RKO (cell line): ENCODE results near the gene DYNLRB1.
A peak's percentile ranks its signal among the peaks of the same experiment; 100 is the strongest.
"Not testable (repeated sequence)": the region's sequence is repeated elsewhere in the genome, so short reads cannot be mapped to it uniquely, and the experiment has no call there.

ENCODE experiments used
- DNase-seq: peaks from one replicate; pipeline ENCODE4 v3.0.0-alpha.2; 2016; ENCODE audit warnings: low spot score

The DYNLRB1 gene

DNA sequence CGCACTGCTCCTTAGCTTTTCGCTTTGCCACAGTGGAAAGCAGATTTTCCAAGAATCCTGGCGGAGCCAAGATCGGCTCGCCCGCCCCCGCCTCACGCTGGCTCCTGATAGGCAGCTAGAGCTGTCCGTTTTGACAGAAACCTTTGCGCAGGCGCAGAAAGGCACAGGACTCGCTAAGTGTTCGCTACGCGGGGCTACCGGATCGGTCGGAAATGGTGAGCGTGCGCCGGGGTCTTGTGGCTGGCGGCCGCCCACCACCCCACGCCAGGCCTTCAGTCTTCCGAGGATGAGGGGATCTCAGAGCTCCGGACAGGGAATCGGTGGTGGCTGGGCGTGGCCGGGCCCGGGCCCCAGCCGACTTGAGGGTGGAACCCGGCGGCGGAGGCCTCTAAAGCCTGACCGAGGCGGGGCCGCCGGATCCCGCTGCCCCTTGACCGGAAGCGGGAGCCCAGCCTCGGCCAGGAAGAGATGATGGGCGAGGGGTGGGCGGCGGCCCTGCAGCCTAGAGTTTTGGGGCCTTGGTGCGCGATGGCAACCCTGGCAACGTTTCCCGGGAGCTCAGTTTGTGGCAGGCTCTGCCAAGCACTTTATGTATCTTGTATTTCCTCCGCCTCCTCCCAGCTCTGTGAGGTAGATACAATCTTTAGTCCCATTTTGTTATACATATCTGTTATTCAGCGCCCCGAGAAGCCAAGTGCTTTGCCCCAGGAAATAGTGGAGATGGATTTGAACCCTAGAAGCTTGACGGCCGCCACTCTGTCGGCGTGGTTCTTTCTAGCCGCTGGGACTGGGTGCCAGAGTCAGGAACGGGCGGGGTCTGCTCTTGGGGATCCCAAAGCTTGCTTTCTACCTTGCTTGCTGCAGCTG is at the start of gene DYNLRB1:
Gene DYNLRB1 (plus strand): TSS at position 176 of the 867 bp plus-strand sequence. CDS start 37 bp downstream, at position 213.
- peak; percentile 99 for DNase-seq

DNA sequence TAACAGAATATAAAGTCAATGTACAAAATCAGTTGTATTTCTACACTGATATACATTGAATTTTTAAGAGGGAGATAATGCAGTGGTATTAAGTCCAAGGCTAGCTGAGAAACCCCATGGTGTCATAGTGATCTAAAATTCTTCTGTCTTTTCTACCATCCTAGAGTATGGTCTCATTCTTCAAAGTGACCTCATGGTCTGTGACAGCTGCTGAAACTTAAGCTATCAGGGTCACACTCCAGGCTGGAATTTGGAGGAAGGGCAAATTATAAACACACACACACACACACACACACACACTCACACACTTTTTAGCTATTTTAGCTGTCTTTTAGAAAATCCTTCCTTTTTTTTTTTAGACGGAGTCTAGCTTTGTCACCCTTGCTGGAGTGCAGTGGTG is 47.3 kb upstream of the DYNLRB1 start:
- DNase-seq = no peak

DNA sequence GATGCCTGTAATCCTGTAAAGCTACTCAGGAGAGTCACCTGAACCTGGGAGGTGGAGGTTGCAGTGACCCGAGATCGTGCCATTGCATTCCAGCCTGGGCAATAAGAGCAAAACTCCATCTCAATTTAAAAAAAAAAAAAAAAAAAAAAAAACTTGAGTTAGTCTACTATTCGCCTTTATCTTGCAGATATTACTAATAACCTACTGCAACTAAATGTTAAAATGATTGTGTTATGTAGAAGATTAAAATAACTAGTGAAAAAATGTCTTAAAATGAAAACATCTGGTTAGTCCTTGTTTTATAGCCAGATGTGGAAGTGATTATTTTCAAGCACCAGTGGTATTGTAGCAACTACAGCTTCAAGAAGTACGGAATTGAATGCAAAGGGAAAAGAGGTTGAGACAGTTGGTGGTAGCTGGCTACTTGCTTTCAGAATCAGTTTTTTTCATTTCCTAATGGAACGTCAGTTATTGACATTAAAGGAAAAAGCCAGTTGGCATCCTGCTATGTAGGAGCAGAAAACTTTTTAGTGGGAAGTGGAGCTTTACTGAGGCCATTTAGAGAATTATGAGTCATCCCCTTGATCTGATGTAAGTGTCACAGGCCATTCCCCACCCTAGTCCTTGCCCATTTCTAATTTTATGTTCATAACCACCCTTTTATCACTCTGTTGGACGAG is 43.8 kb upstream of the DYNLRB1 start:
- DNase-seq = peak; percentile 23

DNA sequence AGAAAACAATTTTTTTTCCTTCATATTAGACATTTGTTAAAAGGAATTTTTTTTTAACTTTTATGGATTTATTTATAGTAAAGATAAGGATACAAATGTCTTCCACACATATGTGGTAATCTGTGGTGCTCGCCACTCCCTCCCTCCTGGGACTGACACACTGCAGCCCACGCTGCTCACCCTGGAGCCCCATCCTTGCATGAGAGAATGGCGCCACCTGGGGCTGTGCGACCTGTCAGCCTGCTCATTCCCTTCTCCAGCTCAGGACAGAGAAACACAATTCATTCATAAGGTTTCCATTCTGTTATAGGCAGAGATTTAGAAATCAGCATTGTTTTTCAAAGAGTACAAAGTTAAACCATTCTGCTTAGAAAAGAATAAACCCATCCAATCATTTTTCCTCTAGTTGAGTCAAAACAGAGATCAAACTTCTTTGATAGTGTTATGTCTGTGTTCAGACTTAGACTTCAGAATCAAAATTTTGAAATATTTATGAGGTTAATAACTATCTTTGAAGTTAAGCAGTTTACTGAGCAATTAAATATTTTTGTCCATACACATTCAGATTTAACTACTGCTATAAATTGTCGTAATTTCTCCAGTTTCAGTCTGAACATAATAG is 42.8 kb upstream of the DYNLRB1 start:
- no peak for DNase-seq

DNA sequence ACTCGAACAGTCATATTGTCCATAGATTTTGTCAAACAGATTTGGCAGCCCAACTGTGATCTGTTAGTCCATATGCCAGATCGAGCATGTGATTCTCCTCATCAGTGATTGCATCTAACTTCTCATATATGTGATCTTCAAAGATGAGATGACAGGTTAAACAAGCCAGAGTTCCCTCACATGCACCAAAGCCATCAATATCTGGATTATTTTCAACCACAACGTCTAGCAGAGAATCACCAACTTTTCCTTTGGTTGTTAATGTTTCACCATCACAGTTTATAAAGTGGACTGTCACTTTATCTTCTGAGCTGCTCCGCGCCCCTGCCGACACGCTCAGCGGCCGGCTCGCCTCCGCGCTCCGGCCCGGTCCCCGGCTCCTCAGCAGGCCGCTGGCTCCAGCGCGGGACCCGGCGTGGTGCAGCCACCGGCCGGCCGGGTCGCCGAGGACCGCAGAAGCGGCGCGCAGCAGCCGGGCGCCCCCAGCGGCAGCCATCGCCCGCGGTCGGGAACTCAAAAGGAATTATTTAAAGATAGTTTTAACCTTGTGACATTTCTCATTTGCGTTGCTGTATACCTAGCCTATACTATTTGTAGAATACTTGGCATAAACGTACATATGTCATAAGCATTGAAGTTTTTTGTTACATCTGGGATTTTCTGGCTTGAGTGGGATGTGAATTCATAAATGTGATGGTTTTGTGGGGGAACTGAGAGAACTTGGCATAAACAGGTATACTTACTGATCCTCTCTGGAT is 40.1 kb upstream of the DYNLRB1 start:
- DNase-seq = no peak

DNA sequence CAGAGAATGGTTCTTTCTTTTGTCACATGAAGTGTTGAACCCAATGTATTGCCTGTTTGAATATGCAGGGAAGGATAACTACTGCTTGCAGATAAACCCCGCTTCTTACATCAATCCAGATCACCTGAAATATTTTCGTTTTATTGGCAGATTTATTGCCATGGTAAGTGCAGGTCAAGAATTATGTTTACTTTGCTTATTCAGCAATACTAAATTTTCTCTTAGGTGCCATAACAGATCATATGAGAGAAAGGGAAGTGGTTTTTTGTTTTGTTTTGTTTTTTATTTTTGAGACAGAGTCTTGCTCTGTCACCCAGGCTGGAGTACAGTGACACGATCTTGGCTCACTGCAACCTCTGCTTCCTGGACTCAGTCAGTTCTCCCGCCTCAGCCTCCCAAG is 36.6 kb upstream of the DYNLRB1 start:
- DNase-seq = no peak

DNA sequence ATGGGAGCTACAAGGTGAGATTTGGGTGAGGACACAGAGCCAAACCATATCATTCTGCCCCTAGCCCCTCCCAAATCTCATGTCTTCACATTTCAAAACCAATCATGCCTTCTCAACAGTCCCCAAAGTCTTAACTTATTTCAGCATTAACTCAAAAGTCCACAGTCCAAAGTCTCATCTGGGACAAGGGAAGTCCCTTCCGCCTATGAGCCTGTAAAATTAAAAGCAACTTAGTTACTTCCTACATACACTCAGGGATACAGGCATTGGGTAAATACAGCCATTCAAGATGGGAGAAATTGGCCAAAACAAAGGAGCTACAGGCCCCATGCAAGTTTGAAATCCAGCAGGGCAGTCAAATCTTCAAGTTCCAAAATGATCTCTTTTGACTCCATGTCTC is 34.1 kb upstream of the DYNLRB1 start:
- not testable (repeated sequence) for DNase-seq

DNA sequence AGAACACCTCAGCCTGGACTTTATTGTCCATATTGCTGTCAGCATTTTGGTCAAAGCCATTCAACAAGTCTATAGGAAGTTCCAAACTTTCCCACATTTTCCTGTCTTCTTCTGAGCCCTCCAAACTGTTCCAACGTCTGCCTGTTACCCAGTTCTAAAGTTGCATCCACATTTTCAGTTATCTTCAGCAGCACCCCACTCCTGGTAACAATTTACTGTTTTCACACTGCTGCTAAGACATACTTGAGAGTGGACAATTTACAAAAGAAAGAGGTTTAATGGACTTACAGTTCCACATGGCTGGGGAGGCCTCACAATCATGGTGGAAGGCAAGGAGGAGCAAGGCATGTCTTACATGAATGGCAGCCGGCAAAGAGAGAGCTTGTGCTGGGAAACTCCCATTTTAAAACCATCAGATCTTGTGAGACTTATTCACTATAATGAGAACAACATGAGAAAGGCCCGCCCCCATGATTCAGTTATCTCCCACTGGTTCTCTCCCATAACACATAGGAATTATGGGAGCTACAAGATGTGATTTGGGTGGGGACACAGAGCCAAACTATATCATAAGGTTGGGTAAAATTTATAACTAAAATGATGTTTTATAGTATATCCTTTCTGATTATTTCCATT is 32.5 kb upstream of the DYNLRB1 start:
- DNase-seq = not testable (repeated sequence)

DNA sequence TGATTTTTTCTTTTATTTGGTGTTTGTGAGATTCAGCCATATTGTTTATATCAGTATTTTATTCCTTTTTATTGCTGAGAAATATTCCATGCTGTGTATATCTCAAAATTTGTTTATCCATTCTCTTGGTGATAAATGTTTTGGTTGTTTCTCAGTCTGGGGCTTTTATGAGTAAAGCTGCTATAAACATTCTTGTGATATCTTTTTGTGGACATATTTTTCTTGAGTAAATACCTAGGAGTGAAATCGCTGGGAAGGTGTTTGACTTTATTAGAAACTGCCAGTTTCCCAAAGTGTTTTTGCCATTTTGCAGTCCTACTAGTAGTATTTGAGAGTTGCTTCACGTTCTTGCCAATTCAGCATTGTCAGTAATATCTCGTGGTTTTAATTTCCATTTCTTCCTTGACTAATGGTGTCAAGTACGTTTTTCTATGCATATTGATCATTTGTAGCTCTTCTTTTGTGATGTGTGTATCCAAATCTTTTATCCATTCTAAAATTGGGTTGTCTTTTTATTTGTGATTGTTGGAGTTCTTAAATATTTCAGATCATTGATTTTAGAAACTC is 31.1 kb upstream of the DYNLRB1 start:
- no peak for DNase-seq

DNA sequence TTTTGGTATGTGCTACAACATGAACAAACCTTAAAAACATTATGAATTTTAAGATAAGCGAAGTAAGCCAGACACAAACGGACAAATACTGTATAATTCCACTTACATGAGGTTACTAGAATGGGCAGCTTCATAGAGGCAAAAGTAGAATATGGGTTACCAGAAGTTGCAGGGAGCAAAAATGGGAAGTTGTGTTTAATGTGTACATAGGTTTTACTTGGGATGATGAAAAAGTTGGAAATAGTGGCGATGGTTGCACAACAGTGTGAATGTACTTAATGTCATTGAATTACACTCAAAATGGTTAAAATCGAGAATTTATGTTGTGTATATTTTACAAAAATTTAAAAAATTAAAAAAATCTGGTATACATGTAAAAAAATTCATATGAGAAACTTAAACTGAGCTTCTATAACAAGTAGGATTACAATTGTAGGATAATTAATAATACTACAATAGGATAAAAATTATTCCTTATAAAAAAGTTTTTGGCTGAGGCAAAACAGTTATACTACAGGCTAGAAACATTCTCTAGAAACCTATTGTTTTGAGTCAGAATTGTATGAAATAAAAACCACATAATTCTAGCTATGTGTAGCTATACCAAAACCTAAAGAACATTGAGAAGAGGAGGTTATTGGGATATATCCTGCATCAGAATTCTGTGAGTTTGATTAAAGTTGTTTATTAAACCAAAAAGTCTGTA is 24.8 kb upstream of the DYNLRB1 start:
- DNase-seq = no peak

DNA sequence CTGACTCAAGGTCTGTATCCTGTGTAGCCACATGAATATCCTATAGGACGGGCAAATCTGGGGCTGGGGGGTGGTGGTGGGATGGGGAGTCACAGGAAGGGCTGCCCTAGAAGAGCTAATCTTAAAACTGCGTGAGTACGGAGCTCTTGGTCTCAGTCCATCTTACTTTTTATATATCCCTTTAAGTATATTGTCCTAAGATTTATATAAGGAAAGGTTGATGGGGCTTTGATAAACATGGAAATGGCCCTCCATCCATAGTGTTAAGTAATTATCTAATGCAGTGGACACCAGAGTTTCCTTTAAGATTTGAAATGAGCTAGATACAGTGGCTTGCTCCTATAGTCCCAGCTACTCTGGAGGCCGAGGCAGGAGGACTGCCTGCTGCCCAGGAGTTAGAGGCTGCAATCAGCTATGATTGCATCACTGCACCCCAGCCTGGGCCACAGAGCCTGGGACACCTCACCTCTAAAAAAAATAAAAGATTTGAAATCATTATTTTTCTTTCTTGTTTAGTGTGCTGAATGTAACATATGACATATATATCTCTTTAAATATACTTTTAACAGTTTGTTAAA is 24.2 kb upstream of the DYNLRB1 start:
- DNase-seq = no peak

DNA sequence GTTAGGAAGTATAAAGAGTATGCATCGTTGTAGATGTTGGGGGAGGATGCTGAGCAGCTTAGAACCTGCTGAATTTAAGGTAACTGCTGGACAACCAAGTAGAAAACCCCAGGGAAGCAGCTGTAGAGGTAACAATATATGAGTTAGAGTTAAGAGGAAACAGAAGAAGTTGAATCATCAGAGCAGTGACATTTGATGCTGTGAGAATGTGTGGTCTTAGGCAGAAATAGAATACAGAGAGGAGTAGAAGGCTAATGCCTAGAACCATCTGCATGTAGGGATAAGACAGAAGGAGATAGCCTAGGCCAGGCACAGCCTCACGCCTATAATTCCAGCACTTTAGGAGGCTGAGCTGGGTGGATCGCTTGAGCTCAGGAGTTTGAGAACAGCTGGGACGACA is 22.6 kb upstream of the DYNLRB1 start:
- no peak for DNase-seq

DNA sequence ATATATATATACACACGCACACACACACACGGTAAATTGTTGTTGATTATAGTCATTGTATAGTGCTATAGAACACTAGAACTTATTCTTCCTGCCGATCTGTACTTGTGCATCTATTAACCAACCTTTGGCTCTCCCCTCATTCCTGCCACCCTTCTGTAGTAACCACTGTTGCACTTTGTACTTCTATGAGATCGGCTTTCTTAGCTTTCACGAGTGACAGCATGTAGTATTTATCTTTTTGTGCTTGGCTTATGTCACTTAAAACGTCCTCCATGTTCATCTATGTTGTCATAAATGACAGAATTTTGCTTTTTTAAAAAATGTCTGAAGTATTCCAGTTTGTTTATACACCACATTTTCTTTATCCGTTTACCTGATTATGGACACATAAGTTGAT is 20.9 kb upstream of the DYNLRB1 start:
- no peak for DNase-seq

DNA sequence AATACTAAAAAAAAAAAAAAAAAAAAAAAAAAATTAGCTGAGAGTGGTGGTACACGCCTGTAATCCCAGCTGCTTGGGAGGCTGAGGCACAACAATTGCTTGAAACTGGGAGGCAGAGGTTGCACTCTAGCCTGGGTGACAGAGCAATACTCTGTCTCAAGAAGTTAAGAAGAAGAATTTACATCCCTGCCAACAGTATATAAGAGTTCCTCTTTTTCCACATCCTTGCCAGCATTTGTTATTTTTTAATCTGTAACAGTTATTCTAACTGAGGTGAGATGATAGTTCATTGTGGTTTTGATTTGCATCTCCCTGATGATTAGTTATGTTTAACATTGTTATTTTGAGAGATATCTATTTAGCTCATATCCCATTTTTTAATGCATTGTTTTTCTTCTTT is 20.3 kb upstream of the DYNLRB1 start:
- no peak for DNase-seq

DNA sequence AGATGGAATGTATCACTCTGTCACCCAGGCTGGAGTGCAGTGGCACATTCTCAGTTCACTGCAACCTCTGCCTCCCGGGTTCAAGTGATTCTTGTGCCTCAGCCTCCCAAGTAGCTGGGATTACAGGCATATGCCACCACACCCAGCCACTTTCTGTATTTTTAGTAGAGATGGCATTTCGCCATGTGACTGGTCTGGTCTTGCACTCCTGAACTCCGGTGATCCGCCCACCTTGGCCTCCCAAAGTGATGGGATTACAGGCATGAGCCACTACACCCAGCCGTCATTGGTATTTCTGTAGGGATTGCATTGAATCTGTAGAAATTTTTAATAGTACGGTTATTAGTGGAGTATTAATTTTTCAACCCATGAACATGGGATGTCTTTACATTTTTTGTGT is 18.6 kb upstream of the DYNLRB1 start:
- not testable (repeated sequence) for DNase-seq

DNA sequence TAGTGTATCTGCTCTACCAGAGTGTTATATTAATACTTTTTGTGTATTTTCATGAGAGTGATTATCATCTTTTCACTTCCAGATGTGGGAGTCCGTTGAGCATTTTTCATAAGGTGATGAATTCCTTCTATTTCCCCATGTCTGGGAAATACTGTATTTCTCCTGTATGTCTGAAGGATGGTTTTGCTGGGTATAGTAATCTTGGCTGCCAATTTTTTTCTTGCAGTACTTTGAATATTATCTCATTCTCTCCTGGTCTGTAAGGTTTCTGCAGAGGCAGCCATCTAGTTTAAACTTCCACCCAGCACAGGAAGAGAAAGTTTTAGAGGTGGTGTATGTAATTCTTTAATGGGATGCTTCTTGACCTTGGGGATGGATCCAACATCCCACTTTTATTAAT is 15.4 kb upstream of the DYNLRB1 start:
- DNase-seq = no peak

DNA sequence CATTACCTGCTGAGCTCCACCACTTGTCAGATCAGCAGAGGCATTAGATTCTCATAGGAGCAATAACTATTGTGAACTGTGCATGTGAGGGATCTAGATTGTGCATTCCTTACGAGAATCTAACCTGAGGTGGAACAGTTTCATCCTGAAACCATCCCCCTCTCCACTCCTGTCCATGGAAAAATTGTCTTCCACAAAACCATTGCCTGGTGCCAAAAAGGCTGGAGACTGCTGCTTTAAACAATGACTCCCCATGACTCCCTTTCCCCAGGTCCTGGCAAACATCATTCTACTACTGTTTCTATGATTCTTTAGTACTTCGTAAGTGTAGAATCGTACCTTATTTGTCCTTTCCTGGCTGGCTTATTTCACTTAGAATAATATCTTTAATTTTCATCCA is 9.7 kb upstream of the DYNLRB1 start:
- no peak for DNase-seq

DNA sequence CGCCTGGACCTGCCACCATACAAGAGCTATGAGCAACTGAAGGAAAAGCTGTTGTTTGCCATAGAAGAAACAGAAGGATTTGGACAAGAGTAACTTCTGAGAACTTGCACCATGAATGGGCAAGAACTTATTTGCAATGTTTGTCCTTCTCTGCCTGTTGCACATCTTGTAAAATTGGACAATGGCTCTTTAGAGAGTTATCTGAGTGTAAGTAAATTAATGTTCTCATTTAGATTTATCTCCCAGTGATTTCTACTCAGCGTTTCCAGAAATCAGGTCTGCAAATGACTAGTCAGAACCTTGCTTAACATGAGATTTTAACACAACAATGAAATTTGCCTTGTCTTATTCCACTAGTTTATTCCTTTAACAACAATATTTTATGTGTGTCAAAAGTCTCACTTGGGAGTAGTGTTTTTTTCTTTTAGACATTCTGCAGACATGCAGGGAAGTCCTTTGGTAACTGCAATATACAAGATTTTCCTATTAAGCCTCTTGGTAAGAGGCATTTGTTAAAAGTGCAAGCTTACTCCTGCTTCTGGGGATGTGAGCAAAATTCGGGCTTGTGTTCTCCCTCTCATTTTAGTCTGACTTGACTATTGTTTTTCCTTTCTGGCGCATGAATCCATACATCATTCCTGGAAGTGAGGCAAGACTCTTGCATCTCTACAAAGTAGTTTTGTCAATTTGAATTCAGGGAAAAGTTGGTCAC is 8.4 kb upstream of the DYNLRB1 start:
- DNase-seq = no peak

DNA sequence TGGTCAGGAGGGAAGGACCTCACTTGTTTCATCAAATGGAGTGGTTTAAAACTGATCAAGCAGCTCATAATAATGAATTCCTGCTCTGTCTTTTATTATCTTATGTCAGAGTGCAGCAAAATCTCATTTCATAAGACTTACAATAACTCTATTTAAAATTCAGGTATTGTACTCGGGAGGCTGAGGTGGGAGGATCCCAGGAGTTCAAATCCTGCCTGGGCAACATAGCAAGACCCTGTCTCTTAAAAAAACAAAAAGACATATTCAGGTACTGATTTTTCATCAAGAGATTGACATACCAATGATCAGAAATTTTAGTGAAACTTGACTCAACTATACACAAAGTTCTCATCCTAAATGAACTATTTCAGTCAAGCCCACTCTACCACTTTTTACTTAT is 5.6 kb upstream of the DYNLRB1 start:
- no peak for DNase-seq

DNA sequence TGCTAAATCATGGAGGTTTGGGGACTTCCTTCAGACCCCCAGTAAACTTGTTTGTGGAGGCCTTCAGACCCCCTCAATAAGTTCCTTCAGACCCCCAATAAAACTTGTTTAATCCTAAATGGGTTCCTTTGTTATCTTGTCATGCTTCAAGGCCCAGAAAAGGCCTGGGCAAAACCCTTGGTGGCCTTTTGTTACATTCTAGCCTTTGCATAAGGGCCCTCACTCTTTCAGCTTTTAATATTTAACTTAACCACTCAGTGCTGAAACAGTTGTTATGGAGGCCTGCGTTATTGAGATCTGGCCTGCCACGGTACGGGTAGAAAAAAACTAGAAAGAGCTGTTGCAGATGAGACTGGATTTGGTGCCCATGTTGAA is 4.3 kb upstream of the DYNLRB1 start:
- no peak for DNase-seq
